H1 (cell line): ENCODE data around the gene BMP4. TPM values are rescaled to one million over a fixed set of nuclear protein-coding genes. Genes with fewer than 3 reads are reported as not detected.

ENCODE experiments used
- CHD2 ChIP-seq: IDR thresholded peaks from 2 replicates; pipeline ENCODE4 v1.6.1; 2012; ENCODE audit warnings: low read length, improper control_type of control experiment
- EGR1 ChIP-seq: IDR thresholded peaks from 2 replicates; pipeline ENCODE4 v1.6.1; 2011; ENCODE audit warnings: low read depth, low read length, borderline replicate concordance
- GABPA ChIP-seq: IDR thresholded peaks from 2 replicates; pipeline ENCODE4 v1.6.1; 2011; ENCODE audit warnings: mild to moderate bottlenecking, low read length, moderate library complexity, borderline replicate concordance; ENCODE audit not compliant: insufficient read depth
- MAFK ChIP-seq: IDR thresholded peaks from 2 replicates; pipeline ENCODE4 v1.6.1; 2012; ENCODE audit warnings: low read depth, mild to moderate bottlenecking, improper control_type of control experiment, low read length
- SAP30 ChIP-seq: fragments of 300-600 bp; sonication (generic); IDR thresholded peaks from 2 replicates; pipeline ENCODE4 v1.7.1; 2012; ENCODE audit warnings: low read length, moderate library complexity, mild to moderate bottlenecking, inconsistent platforms; ENCODE audit not compliant: insufficient read depth, insufficient replicate concordance
- SP1 ChIP-seq: IDR thresholded peaks from 2 replicates; pipeline ENCODE4 v1.6.1; 2011; ENCODE audit warnings: low read depth, low read length
- polyA plus RNA-seq, 7 experiments: library from polyadenylated mRNA; depleted of rRNA in 3 of 7; stranded (reverse) in 5 of 7; unstranded in 2 of 7; fragments of >200 nt in 5 of 7; fragments of 200-250 nt in 2 of 7; gene quantifications; 1 replicate in 5 of 7; 2 replicates in 1 of 7; 4 replicates in 1 of 7; pipeline versions ENCODE4 v1.2.1 to v1.2.3, GENCODE V29; 2011 to 2013; ENCODE audit warnings: missing spikeins in 2 of 7, mixed read lengths in 2 of 7
- total RNA-seq: library from RNA; stranded (reverse); fragmentation: NEBNext Ultra II Directional; extraction: Animal tissue kit (Norgen Biotek cat#: 25700); gene quantifications from 2 replicates; pipeline ENCODE4 v1.2.1, GENCODE V29; 2021

The BMP4 gene
- total and polyA plus RNA-seq, 2 of the 8 experiments (the other 6 are each of a cell fraction or from before 2014, with no cell fraction given) = 2.3 to 5.4 TPM

DNA sequence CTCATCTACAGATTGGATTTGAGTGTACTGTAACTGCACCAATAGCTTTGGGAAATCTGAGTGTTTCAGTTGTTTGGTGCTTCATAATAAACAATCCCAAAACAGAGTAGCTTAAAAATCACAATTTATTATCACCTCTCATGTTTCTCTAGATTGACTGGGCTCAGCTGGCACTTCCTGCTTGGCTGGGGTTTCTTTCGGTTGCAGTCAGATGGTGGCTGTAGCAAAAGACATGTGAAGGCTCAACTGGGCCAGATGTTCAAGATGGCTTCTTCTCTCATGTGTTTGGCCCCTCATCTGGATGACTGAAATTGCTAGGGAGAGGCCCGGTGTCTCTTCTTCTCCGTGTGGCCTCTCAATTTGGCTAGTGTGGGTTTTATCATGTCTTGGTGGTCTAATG, 12.1 kb upstream of the BMP4 start (continued):
- TF ChIP-seq EGR1 = no peak
- TF ChIP-seq MAFK = no peak
- TF ChIP-seq SP1 = no peak
- no peak for TF ChIP-seq CHD2
- no peak for TF ChIP-seq SAP30
- no peak for TF ChIP-seq GABPA
